ENCODE results near the gene PCDH15. TPM values are rescaled to one million over a fixed set of nuclear protein-coding genes. Genes with fewer than 3 reads are reported as not detected.

The PCDH15 gene
- total RNA-seq, 2 donors from 2014 or later: 1.1 TPM; not detected in 1

- Histone ChIP-seq H3K27me3 (replicated peaks; ENCODE audit: insufficient read depth) (no peaks in the 10 kb centered on the region), H3K27ac (no peak overlapping the region), H3K9me3 (no peaks in the 10 kb centered on the region), H3K4me1 (replicated peaks) (no peaks in the 10 kb centered on the region), H3K4me3 (no peak overlapping the region), H3K36me3 (no peaks in the 10 kb centered on the region)
- WGBS: 65% methylated on average over 1 of the region's 1 CpG
- DNase-seq (ENCODE audit: low spot score): no peak
- intact Hi-C loops (cut with DNase I): no loop called here
- no peak for TF ChIP-seq POLR2AphosphoS5 (IDR thresholded peaks at IDR 0.05)
Measured at GRCh38 chr10:54363390-54363789, 437.6 kb downstream of the PCDH15 start.

GRCh38 chr10:54342058-54342457 is 459.0 kb downstream of the PCDH15 start:
- Histone ChIP-seq H3K27ac (no peak overlapping the region), H3K36me3 (no peaks in the 10 kb centered on the region), H3K4me3 (no peak overlapping the region), H3K4me1 (replicated peaks) (no peaks in the 10 kb centered on the region), H3K27me3 (replicated peaks; ENCODE audit: insufficient read depth) (no peaks in the 10 kb centered on the region), H3K9me3 (no peaks in the 10 kb centered on the region)
- no peak for DNase-seq (ENCODE audit: low spot score)
- WGBS: 38% methylated on average over 2 of the region's 2 CpGs
- intact Hi-C loops (cut with DNase I): no loop called here
- TF ChIP-seq POLR2A (IDR thresholded peaks at IDR 0.05) (no peak), POLR2AphosphoS5 (IDR thresholded peaks at IDR 0.05) (no peak), CTCF (IDR thresholded peaks at IDR 0.05) (no peak)

GRCh38 chr10:54335296-54335695 is 465.7 kb downstream of the PCDH15 start:
- no peak for TF ChIP-seq POLR2AphosphoS5 (IDR thresholded peaks at IDR 0.05)
- TF ChIP-seq CTCF (IDR thresholded peaks at IDR 0.05): no peak
- no peak for TF ChIP-seq POLR2A (IDR thresholded peaks at IDR 0.05)
- WGBS: 83% methylated on average over 2 of the region's 2 CpGs

GRCh38 chr10:54319341-54319740 is 481.7 kb downstream of the PCDH15 start:
- Histone ChIP-seq H3K4me1 (replicated peaks) (no peaks in the 10 kb centered on the region), H3K9me3 (no peaks in the 10 kb centered on the region), H3K27ac (no peak overlapping the region), H3K27me3 (replicated peaks; ENCODE audit: insufficient read depth) (no peaks in the 10 kb centered on the region), H3K4me3 (no peak overlapping the region), H3K36me3 (no peaks in the 10 kb centered on the region)
- intact Hi-C loops (cut with DNase I): no loop called here
- TF ChIP-seq POLR2AphosphoS5 (IDR thresholded peaks at IDR 0.05) (no peak), CTCF (IDR thresholded peaks at IDR 0.05) (no peak), POLR2A (IDR thresholded peaks at IDR 0.05) (no peak)
- DNase-seq (ENCODE audit: low spot score): no peak
- WGBS: 49% methylated on average over 2 of the region's 2 CpGs

More at GRCh38 chr10:54335296-54335695, 465.7 kb downstream of the PCDH15 start:
- Histone ChIP-seq H3K4me1 (replicated peaks) (no peaks in the 10 kb centered on the region), H3K9me3 (no peaks in the 10 kb centered on the region), H3K4me3 (no peak overlapping the region), H3K27ac (no peak overlapping the region), H3K36me3 (no peaks in the 10 kb centered on the region), H3K27me3 (replicated peaks; ENCODE audit: insufficient read depth) (no peaks in the 10 kb centered on the region)
- intact Hi-C loops (cut with DNase I): no loop called here
- no peak for DNase-seq (ENCODE audit: low spot score)

GRCh38 chr10:54318470-54318869 is 482.6 kb downstream of the PCDH15 start:
- no peak for TF ChIP-seq CTCF (IDR thresholded peaks at IDR 0.05)
- TF ChIP-seq POLR2A (IDR thresholded peaks at IDR 0.05): no peak
- no peak for TF ChIP-seq POLR2AphosphoS5 (IDR thresholded peaks at IDR 0.05)
- no peak overlapping the region for H3K27ac ChIP-seq
- WGBS: 96% methylated on average over 1 of the region's 1 CpG
- intact Hi-C loops (cut with DNase I): no loop called here
- H3K36me3 ChIP-seq: no peaks in the 10 kb centered on the region
- DNase-seq (ENCODE audit: low spot score): no peak
- H3K27me3 ChIP-seq (replicated peaks; ENCODE audit: insufficient read depth): no peaks in the 10 kb centered on the region
- H3K4me3 ChIP-seq: no peak overlapping the region
- no peaks in the 10 kb centered on the region for H3K4me1 ChIP-seq (replicated peaks)
- no peaks in the 10 kb centered on the region for H3K9me3 ChIP-seq

Data from prostate gland (tissue), 2 donors.